Mesenchymal stem cell (in vitro differentiated cells and primary cell): ENCODE measurements around the gene AFF2.

Experiments used
- DNase-seq: peaks from one replicate; pipeline ENCODE4 v3.0.0-alpha.2; 2013
- H2AFZ ChIP-seq: one replicate; pipeline ENCODE4 v1.6.1; 2013; ENCODE audit warnings: low read depth, mild to moderate bottlenecking, control low read depth, inconsistent platforms, low read length, moderate library complexity
- H2AK5ac ChIP-seq: 2 replicates; pipeline ENCODE4 v1.6.1; 2013; ENCODE audit warnings: low read length, moderate library complexity, mild to moderate bottlenecking, inconsistent platforms; ENCODE audit not compliant: severe bottlenecking
- H2BK120ac ChIP-seq: one replicate; pipeline ENCODE4 v1.6.1; 2013; ENCODE audit warnings: low read depth, mild to moderate bottlenecking, inconsistent platforms, low read length, moderate library complexity
- H2BK12ac ChIP-seq, 2 experiments: one replicate each; pipeline ENCODE4 v1.6.1; 2013; ENCODE audit warnings: inconsistent platforms in 2 of 2, low read length in 2 of 2, mild to moderate bottlenecking in 2 of 2, moderate library complexity in 2 of 2, control low read depth in 1 of 2
- H2BK15ac ChIP-seq: one replicate; pipeline ENCODE4 v1.6.1; 2013; ENCODE audit warnings: mild to moderate bottlenecking, low read depth, inconsistent platforms; ENCODE audit not compliant: poor library complexity, severe bottlenecking
- H2BK5ac ChIP-seq: 2 replicates; pipeline ENCODE4 v1.6.1; 2013; ENCODE audit warnings: low read depth, mild to moderate bottlenecking, low read length, control low read depth, inconsistent platforms; ENCODE audit not compliant: poor library complexity, severe bottlenecking
- H3K14ac ChIP-seq, 2 experiments: one replicate each; pipeline ENCODE4 v1.6.1; 2013; ENCODE audit warnings: inconsistent platforms in 2 of 2, low read length in 2 of 2, control low read depth in 1 of 2, mild to moderate bottlenecking in 1 of 2, moderate library complexity in 1 of 2
- H3K18ac ChIP-seq, 2 experiments: one replicate each; pipeline ENCODE4 v1.6.1; 2013; ENCODE audit warnings: inconsistent platforms in 2 of 2, low read length in 2 of 2, control low read depth in 1 of 2, low read depth in 1 of 2, mild to moderate bottlenecking in 1 of 2
- H3K23ac ChIP-seq, 2 experiments: one replicate each; pipeline ENCODE4 v1.6.1; 2013; ENCODE audit warnings: inconsistent platforms in 2 of 2, low read length in 2 of 2, mild to moderate bottlenecking in 2 of 2, moderate library complexity in 2 of 2, control low read depth in 1 of 2
- H3K27ac ChIP-seq: 2 replicates; pipeline ENCODE4 v1.5.1; 2013; ENCODE audit warnings: mild to moderate bottlenecking, moderate library complexity, low read length, control low read depth, inconsistent platforms; ENCODE audit not compliant: poor library complexity, severe bottlenecking
- H3K27me3 ChIP-seq, 2 experiments: 2 replicates each; pipeline versions ENCODE4 v1.6.1 to v1.7.0; 2013; ENCODE audit warnings: low read length in 2 of 2, mild to moderate bottlenecking in 2 of 2, moderate library complexity in 2 of 2, control low read depth in 1 of 2, inconsistent platforms in 1 of 2; ENCODE audit not compliant: control insufficient read depth in 1 of 2, insufficient read depth in 1 of 2
- H3K36me3 ChIP-seq, 2 experiments: 2 replicates each; pipeline versions ENCODE4 v1.6.1 to v1.7.0; 2013; ENCODE audit warnings: low read length in 2 of 2, control low read depth in 1 of 2, inconsistent platforms in 1 of 2, low read depth in 1 of 2, mild to moderate bottlenecking in 1 of 2; ENCODE audit not compliant: insufficient read depth in 2 of 2, control insufficient read depth in 1 of 2
- H3K4ac ChIP-seq, 2 experiments: one replicate each; pipeline ENCODE4 v1.6.1; 2013; ENCODE audit warnings: inconsistent platforms in 2 of 2, low read length in 2 of 2, mild to moderate bottlenecking in 2 of 2, moderate library complexity in 2 of 2, control low read depth in 1 of 2, low read depth in 1 of 2
- H3K4me1 ChIP-seq: 2 replicates; pipeline ENCODE4 v1.6.1; 2013; ENCODE audit warnings: low read depth, low read length, control low read depth; ENCODE audit not compliant: control insufficient read depth, insufficient read depth
- H3K4me2 ChIP-seq: 2 replicates; pipeline ENCODE4 v1.6.1; 2013; ENCODE audit warnings: low read length, mild to moderate bottlenecking, inconsistent platforms; ENCODE audit not compliant: poor library complexity, severe bottlenecking
- H3K4me3 ChIP-seq, 2 experiments: 2 replicates each; pipeline versions ENCODE4 v1.5.1 to v1.7.0; 2013; ENCODE audit warnings: low read length in 2 of 2, mild to moderate bottlenecking in 2 of 2, control low read depth in 1 of 2, low read depth in 1 of 2; ENCODE audit not compliant: insufficient read depth in 1 of 2
- H3K79me1 ChIP-seq: replicated peaks from 2 replicates; pipeline ENCODE4 v1.6.1; 2013; ENCODE audit warnings: mild to moderate bottlenecking, control low read depth, low read length, inconsistent platforms; ENCODE audit not compliant: poor library complexity, severe bottlenecking
- H3K9ac ChIP-seq: 2 replicates; pipeline ENCODE4 v1.7.0; 2013; ENCODE audit warnings: mild to moderate bottlenecking, low read length, moderate library complexity
- H3K9me3 ChIP-seq: 2 replicates; pipeline ENCODE4 v1.7.0; 2013; ENCODE audit warnings: mild to moderate bottlenecking, low read length; ENCODE audit not compliant: control insufficient read depth
- H4K8ac ChIP-seq: one replicate; pipeline ENCODE4 v1.6.1; 2013; ENCODE audit warnings: inconsistent platforms, mild to moderate bottlenecking, low read length, moderate library complexity
- H4K91ac ChIP-seq: one replicate; pipeline ENCODE4 v1.6.1; 2013; ENCODE audit warnings: mild to moderate bottlenecking, low read length, inconsistent platforms
- WGBS: methylation state at CpG from one replicate; pipeline ENCODE4 v1.1.7; 2013; ENCODE audit warnings: mixed read lengths; 5-methylcytosine and 5-hydroxymethylcytosine counted together

Gene AFF2

DNA sequence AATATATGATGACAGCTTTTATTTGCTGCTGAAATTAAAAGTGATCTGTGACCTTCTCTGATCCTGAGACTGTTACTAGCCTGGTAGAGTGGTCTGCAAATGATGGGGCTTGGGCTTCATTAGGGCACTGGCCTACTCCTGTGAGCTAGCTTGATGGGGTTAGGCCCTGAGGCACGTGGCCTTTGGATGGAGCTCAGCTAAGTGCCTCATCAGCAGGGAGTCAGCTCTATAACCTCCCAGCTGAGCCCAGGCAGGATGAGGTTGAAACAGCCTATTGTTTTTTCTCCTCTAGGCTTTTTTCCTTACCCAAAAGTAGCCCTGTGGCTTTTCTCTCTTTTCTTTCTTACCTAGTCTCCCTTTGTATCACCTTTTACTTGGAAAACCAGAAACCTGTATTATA is 92.2 kb downstream of the AFF2 start:
- no peak overlapping the region for H3K23ac ChIP-seq
- H3K18ac ChIP-seq = no peak overlapping the region
- no peak overlapping the region for H3K4me3 ChIP-seq
- no peaks in the 10 kb centered on the region for H3K27me3 ChIP-seq
- H2BK12ac ChIP-seq = no peak overlapping the region
- DNase-seq = no peak
- no peak overlapping the region for H3K9ac ChIP-seq
- no peak overlapping the region for H2BK120ac ChIP-seq
- no peak overlapping the region for H2BK5ac ChIP-seq
- H3K79me1 ChIP-seq = no peaks in the 10 kb centered on the region
- no peak overlapping the region for H4K8ac ChIP-seq
- no peak overlapping the region for H2BK15ac ChIP-seq
- H2AFZ ChIP-seq = no peak overlapping the region
- no peak overlapping the region for H3K4me2 ChIP-seq
- no CpG with 5 or more reads among the region's 1 CpG for WGBS
- no peak overlapping the region for H3K4ac ChIP-seq
- H3K9me3 ChIP-seq = no peaks in the 10 kb centered on the region
- no peaks in the 10 kb centered on the region for H3K4me1 ChIP-seq
- H2AK5ac ChIP-seq = no peak overlapping the region
- no peak overlapping the region for H3K27ac ChIP-seq
- no peak overlapping the region for H3K14ac ChIP-seq
- H3K36me3 ChIP-seq = no peaks in the 10 kb centered on the region
- H4K91ac ChIP-seq = no peak overlapping the region

DNA sequence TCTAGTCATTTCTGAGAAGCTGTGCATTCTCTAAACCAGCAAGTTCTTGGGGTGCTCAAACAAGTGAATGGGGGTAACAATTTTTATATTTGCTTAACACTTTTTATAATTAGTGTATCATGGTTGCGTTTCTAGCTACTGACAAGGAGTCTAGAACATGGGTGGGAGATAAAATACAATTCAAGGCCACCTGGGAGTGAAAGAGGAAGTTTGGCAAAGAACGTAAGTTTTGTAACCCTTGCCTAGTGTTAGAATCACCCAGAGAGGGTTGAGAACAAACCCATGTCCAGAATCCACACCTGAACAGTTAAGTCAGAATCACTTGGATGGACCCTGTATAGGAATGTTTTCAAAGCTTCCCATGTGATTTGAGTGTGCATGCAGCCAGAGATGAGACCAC is 92.7 kb downstream of the AFF2 start:
- no peak overlapping the region for H3K18ac ChIP-seq
- H2BK120ac ChIP-seq = no peak overlapping the region
- H2BK12ac ChIP-seq = no peak overlapping the region
- H3K4me1 ChIP-seq = no peaks in the 10 kb centered on the region
- no peaks in the 10 kb centered on the region for H3K9me3 ChIP-seq
- H3K36me3 ChIP-seq = no peaks in the 10 kb centered on the region
- H3K27ac ChIP-seq = no peak overlapping the region
- H4K8ac ChIP-seq = no peak overlapping the region
- no peak overlapping the region for H2BK5ac ChIP-seq
- H3K79me1 ChIP-seq = no peaks in the 10 kb centered on the region
- no peak overlapping the region for H2AK5ac ChIP-seq
- H3K4me3 ChIP-seq = no peak overlapping the region
- H3K23ac ChIP-seq = no peak overlapping the region
- no peak for DNase-seq
- no peak overlapping the region for H2BK15ac ChIP-seq
- WGBS = 50% methylated on average over 1 of the region's 2 CpGs
- H3K27me3 ChIP-seq = no peaks in the 10 kb centered on the region
- no peak overlapping the region for H3K4ac ChIP-seq
- no peak overlapping the region for H3K9ac ChIP-seq
- no peak overlapping the region for H3K14ac ChIP-seq
- no peak overlapping the region for H4K91ac ChIP-seq
- no peak overlapping the region for H2AFZ ChIP-seq
- no peak overlapping the region for H3K4me2 ChIP-seq

DNA sequence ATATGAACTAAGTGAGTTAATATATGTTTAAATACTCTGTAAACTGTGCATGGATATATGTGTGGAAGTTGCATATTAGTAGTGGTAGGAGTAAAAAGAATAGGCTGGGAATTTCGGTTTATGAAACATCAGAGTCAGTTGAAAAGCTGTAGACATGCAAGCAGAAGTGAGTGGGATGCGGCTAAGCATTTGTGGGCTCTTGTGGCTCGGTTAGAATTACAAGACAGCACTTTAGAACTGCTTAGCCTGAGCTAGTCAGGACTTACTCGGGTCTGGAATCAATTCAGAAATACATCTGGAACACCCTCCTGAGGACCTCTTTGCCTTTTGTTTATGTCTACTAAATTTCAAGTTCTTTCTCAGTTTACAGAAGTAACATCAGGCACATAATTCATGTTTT is 93.6 kb downstream of the AFF2 start:
- Histone ChIP-seq H3K27ac (no peak overlapping the region), H3K4me2 (no peak overlapping the region), H3K14ac (no peak overlapping the region), H4K91ac (no peak overlapping the region), H2BK12ac (no peak overlapping the region), H3K4ac (no peak overlapping the region), H2BK120ac (no peak overlapping the region), H2BK5ac (no peak overlapping the region), H3K4me3 (no peak overlapping the region), H2AK5ac (no peak overlapping the region), H2BK15ac (no peak overlapping the region), H4K8ac (no peak overlapping the region), H3K4me1 (no peaks in the 10 kb centered on the region), H3K18ac (no peak overlapping the region), H3K79me1 (no peaks in the 10 kb centered on the region), H3K23ac (no peak overlapping the region), H3K9me3 (no peaks in the 10 kb centered on the region), H2AFZ (no peak overlapping the region), H3K27me3 (no peaks in the 10 kb centered on the region), H3K9ac (no peak overlapping the region), H3K36me3 (no peaks in the 10 kb centered on the region)
- 50% methylated on average over 3 of the region's 4 CpGs for WGBS
- DNase-seq = no peak

DNA sequence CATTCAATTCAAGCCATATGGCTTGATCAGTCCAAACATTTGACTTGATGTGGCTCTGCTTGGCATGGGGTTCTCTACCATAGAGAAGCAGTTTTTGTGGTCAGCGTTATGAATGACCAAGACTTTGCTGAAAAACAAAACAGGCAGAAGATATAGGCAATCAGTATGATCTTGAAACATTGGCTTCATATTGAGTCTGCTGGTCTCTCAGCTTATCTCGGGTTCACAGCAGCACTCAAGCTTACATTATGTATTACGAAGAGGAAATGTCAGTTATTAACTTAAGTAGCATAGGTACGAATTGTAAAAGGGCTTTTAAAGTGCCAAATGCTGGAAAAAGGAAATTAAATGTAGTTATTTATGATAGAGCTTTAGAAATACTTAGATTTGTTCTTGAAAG is 99.0 kb downstream of the AFF2 start:
- H4K91ac ChIP-seq = no peak overlapping the region
- no peak overlapping the region for H3K23ac ChIP-seq
- H3K27ac ChIP-seq = no peak overlapping the region
- H2BK120ac ChIP-seq = no peak overlapping the region
- H2BK5ac ChIP-seq = no peak overlapping the region
- H2AK5ac ChIP-seq = no peak overlapping the region
- no peak overlapping the region for H4K8ac ChIP-seq
- no peaks in the 10 kb centered on the region for H3K79me1 ChIP-seq
- WGBS = 79% methylated on average over 4 of the region's 4 CpGs
- no peaks in the 10 kb centered on the region for H3K36me3 ChIP-seq
- no peak overlapping the region for H3K4me2 ChIP-seq
- no peaks in the 10 kb centered on the region for H3K4me1 ChIP-seq
- no peak overlapping the region for H3K18ac ChIP-seq
- H2BK15ac ChIP-seq = no peak overlapping the region
- no peaks in the 10 kb centered on the region for H3K9me3 ChIP-seq
- no peak for DNase-seq
- no peak overlapping the region for H2AFZ ChIP-seq
- H3K27me3 ChIP-seq = no peaks in the 10 kb centered on the region
- no peak overlapping the region for H3K4me3 ChIP-seq
- H2BK12ac ChIP-seq = no peak overlapping the region
- H3K14ac ChIP-seq = no peak overlapping the region
- no peak overlapping the region for H3K4ac ChIP-seq
- H3K9ac ChIP-seq = no peak overlapping the region
